ENCODE data around the gene SLC15A4. TPM values are rescaled to one million over a fixed set of nuclear protein-coding genes. Genes with fewer than 3 reads are reported as not detected.

Gene SLC15A4
- total RNA-seq, 1 experiment from 2014 or later, result 20.6 TPM

- H3K4me2 ChIP-seq (ENCODE audit: low read length), result no peak overlapping the region
- ATAC-seq, result no peak
- DNase-seq (ENCODE audit: low read depth, low spot score), result no peak
- CTCF ChIA-PET, result no interaction called here
- H3K27ac ChIP-seq (ENCODE audit: low read depth, low read length), result no peak overlapping the region
- H3K9me3 ChIP-seq (ENCODE audit: control insufficient read depth in 1 of 2, insufficient read depth in 1 of 2, low read depth in 1 of 2, low read length in 2 of 2), result no peaks in the 10 kb centered on the region
- POLR2A ChIA-PET, result no interaction called here
- H3K4me1 ChIP-seq (ENCODE audit: control insufficient read depth in 1 of 2, insufficient read depth in 2 of 2, low read length in 2 of 2), result no peaks in the 10 kb centered on the region
- no peaks in the 10 kb centered on the region for H4K20me1 ChIP-seq (ENCODE audit: insufficient read depth)
- intact Hi-C loops (cut with micrococcal nuclease), result no loop called here
- RAD21 ChIA-PET (ENCODE audit: low non-redundant PET in 1 of 2, low total read pairs in 2 of 2, uncharacterized antibody in 2 of 2, unreplicated experiment in 2 of 2), result no interaction called here
- H3K79me2 ChIP-seq (ENCODE audit: insufficient read depth, low read length), result no peaks in the 10 kb centered on the region
- no peak overlapping the region for H2AFZ ChIP-seq (ENCODE audit: low read depth, low read length, poor library complexity, severe bottlenecking)
- H3K9ac ChIP-seq (ENCODE audit: low read length), result no peak overlapping the region
- H3K4me3 ChIP-seq (replicated peaks in 1 of 2; ENCODE audit: low read depth in 1 of 2, low read length in 2 of 2), result no peak overlapping the region
- no peaks in the 10 kb centered on the region for H3K9me2 ChIP-seq (ENCODE audit: insufficient read depth)
- H3K36me3 ChIP-seq (ENCODE audit: control insufficient read depth in 1 of 2, insufficient read depth in 2 of 2, low read length in 2 of 2), result no peaks in the 10 kb centered on the region
- peaks cover 13% of the 10 kb centered on the region; the same call in 1 of the 2 replicates for H3K27me3 ChIP-seq (ENCODE audit: insufficient read depth, low read length)
- no TSS peak for BruUV-seq (replicated peaks)
- TF ChIP-seq CTCF (IDR thresholded peaks at IDR 0.05 in 2 of 3, conservative IDR thresholded peaks at IDR 0.05 in 1 of 3; ENCODE audit: borderline replicate concordance in 1 of 3, insufficient read depth in 1 of 3, low read depth in 2 of 3, low read length in 2 of 3), result no peak
- no peak for TF ChIP-seq ATF3 (IDR thresholded peaks at IDR 0.05)
- TF ChIP-seq TCF7L2 (IDR thresholded peaks at IDR 0.05; ENCODE audit: borderline replicate concordance, extremely low read depth, insufficient read depth, insufficient read length), result no peak
- TF ChIP-seq ZFX (IDR thresholded peaks at IDR 0.05), result no peak
- no peak for TF ChIP-seq CEBPB (IDR thresholded peaks at IDR 0.05; ENCODE audit: low read depth)
- no peak for TF ChIP-seq CBX3 (IDR thresholded peaks at IDR 0.05; ENCODE audit: low read depth)
- no peak for TF ChIP-seq ELF1 (IDR thresholded peaks at IDR 0.05; ENCODE audit: borderline replicate concordance, low read depth)
- no peak for TF ChIP-seq EGR1 (IDR thresholded peaks at IDR 0.05; ENCODE audit: low read depth)
- no peak for TF ChIP-seq ZNF274 (IDR thresholded peaks at IDR 0.05; ENCODE audit: low read depth, low read length)
- TF ChIP-seq EZH2 (IDR thresholded peaks at IDR 0.05), result no peak
- no peak for TF ChIP-seq POLR2A (IDR thresholded peaks at IDR 0.05; ENCODE audit: borderline replicate concordance, extremely low read depth, insufficient read depth, insufficient read length)
- no peak for TF ChIP-seq ZBTB33 (IDR thresholded peaks at IDR 0.05; ENCODE audit: extremely low read depth, insufficient replicate concordance, low read length)
- TF ChIP-seq JUND (IDR thresholded peaks at IDR 0.05), result no peak
- TF ChIP-seq SIN3A (IDR thresholded peaks at IDR 0.05; ENCODE audit: low read depth), result no peak
- no peak for TF ChIP-seq EZH2phosphoT487 (IDR thresholded peaks at IDR 0.05; ENCODE audit: borderline replicate concordance)
- TF ChIP-seq SRF (IDR thresholded peaks at IDR 0.05; ENCODE audit: low read depth), result no peak
- TF ChIP-seq FOSL1 (IDR thresholded peaks at IDR 0.05; ENCODE audit: low read depth), result no peak
- TF ChIP-seq RAD21 (IDR thresholded peaks at IDR 0.05; ENCODE audit: low read depth), result no peak
Observed at GRCh38 chr12:128766738-128767501, 56.8 kb downstream of the SLC15A4 start.
